PC-3 (cell line): ENCODE measurements around the gene SWSAP1.

ENCODE experiments used
- EZH2 ChIP-seq: fragments of 300-600 bp; sonication (generic); IDR thresholded peaks from one replicate; pipeline ENCODE4 v1.6.1; 2017; ENCODE audit warnings: antibody characterized with exemption, mild to moderate bottlenecking, low read length; ENCODE audit not compliant: unreplicated experiment
- EZH2phosphoT487 ChIP-seq: fragments of 300-600 bp; sonication (generic); IDR thresholded peaks from 2 replicates; pipeline ENCODE4 v1.6.1; 2018; ENCODE audit warnings: mild to moderate bottlenecking, antibody characterized with exemption, low read length, borderline replicate concordance
- TF ChIP-seq, protein P1 (sequence below): fragments of 300-600 bp; sonication (generic); conservative IDR thresholded peaks from 2 replicates; pipeline ENCODE4 v1.5.1; 2017; ENCODE audit warnings: antibody characterized with exemption, low read depth, mild to moderate bottlenecking, low read length

DNA sequence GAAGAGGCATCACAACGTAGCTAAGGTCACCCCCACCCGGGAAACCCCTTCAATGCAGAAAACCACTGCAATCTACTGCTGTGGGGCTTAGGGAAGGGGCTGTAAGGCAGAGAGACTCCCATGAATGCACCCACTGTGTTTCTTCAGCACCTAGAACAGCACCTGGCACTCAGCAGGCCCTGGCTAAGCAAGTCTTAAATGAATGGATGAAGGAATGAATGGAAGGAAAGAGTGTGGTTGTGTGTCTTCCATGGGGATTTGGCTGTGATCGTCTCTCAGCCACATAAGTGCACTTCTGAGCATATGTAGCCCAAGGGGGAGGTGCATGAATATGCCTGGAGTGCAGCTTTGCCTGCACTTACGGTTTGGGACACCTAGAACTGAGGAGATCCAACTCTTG lies 25.3 kb upstream of the SWSAP1 start:
- TF ChIP-seq, protein P1, sequence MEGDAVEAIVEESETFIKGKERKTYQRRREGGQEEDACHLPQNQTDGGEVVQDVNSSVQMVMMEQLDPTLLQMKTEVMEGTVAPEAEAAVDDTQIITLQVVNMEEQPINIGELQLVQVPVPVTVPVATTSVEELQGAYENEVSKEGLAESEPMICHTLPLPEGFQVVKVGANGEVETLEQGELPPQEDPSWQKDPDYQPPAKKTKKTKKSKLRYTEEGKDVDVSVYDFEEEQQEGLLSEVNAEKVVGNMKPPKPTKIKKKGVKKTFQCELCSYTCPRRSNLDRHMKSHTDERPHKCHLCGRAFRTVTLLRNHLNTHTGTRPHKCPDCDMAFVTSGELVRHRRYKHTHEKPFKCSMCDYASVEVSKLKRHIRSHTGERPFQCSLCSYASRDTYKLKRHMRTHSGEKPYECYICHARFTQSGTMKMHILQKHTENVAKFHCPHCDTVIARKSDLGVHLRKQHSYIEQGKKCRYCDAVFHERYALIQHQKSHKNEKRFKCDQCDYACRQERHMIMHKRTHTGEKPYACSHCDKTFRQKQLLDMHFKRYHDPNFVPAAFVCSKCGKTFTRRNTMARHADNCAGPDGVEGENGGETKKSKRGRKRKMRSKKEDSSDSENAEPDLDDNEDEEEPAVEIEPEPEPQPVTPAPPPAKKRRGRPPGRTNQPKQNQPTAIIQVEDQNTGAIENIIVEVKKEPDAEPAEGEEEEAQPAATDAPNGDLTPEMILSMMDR, result no peak
- TF ChIP-seq EZH2 (no peak), EZH2phosphoT487 (no peak)
